NCI-H1436 treated with DMSO at 0.1 percent for 48 hours (cell line): ENCODE measurements around the gene OR51G1.
"Not testable (repeated sequence)": the region's sequence is repeated elsewhere in the genome, so short reads cannot be mapped to it uniquely, and the experiment has no call there.

Source experiments
- DNase-seq: peaks from one replicate; lab custom pipeline; 2025; lab: John Stamatoyannopoulos, UW

The OR51G1 gene, protein sequence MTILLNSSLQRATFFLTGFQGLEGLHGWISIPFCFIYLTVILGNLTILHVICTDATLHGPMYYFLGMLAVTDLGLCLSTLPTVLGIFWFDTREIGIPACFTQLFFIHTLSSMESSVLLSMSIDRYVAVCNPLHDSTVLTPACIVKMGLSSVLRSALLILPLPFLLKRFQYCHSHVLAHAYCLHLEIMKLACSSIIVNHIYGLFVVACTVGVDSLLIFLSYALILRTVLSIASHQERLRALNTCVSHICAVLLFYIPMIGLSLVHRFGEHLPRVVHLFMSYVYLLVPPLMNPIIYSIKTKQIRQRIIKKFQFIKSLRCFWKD

DNA sequence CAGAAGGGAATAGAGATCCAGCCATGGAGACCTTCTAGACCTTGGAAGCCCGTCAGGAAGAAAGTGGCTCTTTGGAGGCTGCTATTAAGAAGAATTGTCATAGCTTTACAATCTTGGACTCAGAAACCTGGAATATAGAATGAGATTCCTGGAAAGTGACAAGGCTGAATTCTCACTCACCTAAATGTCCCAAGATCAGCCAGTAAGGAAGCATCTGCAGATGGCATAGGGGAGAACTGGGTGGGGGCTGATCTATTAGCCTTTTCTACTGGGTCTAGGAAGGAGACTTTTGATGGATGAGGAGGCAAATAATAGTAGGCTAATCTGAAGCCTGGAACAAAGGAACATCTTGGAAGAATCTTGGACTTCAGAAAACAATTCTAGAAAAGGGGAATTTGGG is at the start of gene OR51G1:
TSS of gene OR51G1 (minus strand) at position 101 of the 400 bp plus-strand sequence. CDS start at position 101, 0 bp downstream.
- DNase-seq, result no peak

DNA sequence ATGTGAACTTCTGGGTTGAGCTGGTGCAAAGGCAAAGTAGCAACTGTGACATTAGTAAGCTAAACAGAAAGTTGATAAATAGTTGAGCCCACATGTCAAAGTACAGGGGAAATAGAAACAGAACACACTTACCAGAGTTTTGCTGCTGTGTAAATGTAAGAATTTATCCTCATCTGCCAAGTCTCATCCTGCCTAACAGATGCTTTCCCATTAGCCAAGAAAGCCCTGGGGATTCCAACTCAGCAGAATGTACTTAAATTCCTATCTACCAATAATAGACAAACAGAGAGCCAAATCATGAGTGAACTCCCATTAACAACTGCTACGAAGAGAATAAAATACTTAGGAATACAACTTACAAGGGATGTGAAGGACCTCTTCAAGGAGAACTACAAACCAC is 38.7 kb upstream of the OR51G1 start:
- DNase-seq, result no peak

DNA sequence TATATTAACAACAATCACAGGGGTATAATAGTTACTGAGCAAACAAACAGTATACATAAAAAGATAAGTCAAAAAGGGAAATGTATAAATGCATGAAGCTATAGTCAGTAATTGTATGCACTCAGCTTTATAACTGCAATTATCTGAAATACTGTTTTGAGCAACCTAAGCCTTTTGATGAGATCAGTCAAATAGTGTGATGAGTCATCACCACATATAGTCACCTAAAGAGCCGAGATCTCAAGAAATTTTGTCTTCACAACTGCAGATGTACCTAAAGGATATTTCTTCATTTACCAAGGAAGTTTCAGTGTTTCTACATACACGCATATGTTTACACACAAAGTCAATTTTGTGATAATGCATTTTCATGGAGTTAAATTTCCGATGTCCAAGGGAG is 36.7 kb upstream of the OR51G1 start:
- DNase-seq, result no peak

DNA sequence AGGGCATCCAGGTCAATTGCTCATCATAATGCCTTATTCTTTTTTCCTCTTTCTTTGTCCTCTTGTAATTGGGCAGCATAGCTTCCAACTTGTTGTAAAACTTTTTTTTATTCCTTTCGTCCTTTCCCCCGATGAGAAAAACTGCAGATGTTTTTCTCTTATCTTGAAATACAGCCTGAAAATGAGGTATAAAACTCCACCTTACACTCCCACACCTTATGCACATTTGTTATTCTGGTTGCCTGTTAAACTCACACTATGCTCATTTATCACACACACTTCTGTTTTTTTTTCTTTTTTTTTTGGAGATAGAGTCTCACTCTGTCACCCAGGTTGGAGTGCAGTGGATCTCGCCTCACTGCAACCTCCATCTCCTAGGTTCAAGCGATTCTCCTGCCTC is 33.3 kb upstream of the OR51G1 start:
- DNase-seq, result no peak

DNA sequence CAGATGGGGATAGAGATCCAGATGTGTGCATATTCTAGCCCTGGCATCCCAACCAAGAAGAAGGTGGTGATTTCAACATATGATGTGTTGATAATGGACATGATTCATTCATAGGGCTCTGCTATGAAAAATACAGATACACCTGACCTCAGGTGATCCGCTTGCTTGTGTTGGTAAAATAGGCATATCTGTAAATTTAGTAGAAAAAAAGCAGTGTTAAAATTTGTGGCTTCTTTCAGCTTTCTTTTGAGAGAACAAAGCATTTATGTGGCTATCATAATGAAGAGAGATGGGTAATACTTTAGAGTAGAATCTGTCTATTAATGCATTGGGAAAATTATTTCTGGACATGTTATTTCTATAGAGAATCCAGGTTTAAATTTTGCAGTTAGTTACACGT is 31.5 kb upstream of the OR51G1 start, which contains the start of gene OR51A2:
TSS of gene OR51A2 (minus strand) at position 101 of the 400 bp plus-strand sequence. CDS start at position 101, 0 bp downstream.
- not testable (repeated sequence) for DNase-seq

DNA sequence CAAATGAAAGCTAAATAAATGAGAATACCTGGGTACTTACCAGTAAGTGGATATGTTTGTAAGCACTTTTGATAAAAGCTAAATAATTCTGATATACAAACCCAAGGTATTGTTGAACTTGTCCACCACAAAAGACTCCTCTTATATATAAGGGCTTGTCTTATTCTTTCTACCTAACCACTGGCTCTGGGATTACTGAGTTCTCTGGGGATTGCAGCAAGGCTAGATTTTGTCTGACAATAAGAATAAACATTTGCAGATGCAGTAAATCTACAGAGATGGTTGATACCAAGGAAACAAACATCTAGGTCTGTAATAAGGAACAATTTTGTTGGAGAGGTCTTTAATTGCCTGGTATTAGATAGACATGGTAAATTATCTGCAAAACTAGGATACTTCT is 23.4 kb upstream of the OR51G1 start, which contains the start of gene OR51A4:
TSS of gene OR51A4 (minus strand) at position 101 of the 400 bp plus-strand sequence. CDS start 505 bp downstream, outside the sequence.
- no peak for DNase-seq

DNA sequence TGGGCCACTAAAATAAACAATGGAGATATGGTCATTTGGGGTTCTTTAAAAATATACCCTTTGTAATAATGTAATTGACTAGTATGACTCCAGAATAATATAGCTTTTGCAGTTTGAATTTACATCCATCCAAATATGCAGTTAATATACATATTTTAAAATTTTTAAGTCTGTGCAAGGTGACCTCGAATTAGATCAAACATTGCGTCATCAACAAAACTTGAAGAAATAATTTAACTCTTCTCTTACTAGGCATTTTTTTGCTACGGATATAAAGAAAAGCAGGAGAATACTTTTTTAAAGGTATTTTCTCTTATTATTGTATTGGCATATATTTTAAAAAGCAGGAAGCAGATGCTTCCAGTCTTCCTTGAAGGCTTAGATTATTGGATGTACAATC is 12.6 kb upstream of the OR51G1 start:
- DNase-seq, result no peak

DNA sequence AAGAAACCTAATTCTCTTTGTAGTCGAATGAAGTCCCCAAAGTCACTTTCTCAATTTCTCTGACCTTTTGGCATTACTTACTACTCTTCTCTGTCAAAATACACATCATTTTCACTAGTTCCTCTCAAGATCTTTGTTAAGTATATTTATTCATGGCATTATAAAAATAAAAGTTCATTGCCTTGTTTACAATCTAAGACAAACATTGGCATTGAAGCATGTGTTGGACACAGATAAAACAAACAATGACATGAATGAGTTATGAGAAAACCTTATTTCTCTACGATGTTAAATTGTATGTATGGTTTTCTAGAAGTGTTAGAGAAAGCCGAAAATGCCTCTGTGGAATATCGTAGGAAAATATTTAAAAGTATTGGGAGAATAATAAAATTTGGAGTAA is 8.6 kb upstream of the OR51G1 start:
- no peak for DNase-seq

DNA sequence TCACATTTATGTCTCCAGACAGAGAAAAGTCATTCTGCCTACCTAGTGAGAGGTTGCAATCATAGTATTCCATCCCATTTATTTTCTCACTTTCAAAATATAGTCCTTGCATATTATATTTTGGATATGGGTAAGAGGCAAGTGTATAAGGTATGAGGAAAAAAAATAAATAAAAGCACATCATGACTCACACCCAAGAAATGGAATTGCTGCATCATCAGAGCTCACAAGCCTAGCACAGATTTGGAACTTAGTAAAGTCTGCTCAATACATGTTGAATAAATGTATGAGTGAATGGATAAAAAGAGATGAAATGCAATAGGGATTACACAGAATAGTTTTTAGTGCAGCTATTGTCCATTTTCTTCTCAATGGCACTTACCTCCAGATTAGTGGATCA is 2.5 kb upstream of the OR51G1 start:
- DNase-seq, result no peak

DNA sequence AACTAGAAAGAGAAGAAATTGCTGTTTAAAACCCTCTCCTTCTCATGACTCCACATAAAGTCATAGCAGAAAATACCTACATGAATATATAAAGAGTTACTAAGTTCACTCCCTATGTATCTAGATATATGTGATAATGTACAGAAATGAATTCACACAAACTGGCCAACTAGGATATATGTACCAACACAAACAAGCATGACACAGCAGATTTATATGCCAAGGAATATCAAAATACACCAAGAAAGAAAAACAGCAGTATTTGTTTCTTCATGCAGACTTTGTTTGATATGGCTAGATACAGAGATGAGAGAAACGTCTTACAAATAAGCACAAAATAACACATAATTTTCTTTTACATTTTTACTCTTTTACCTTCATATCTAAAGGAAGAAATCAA is 1.8 kb downstream of the OR51G1 start:
- DNase-seq, result no peak

DNA sequence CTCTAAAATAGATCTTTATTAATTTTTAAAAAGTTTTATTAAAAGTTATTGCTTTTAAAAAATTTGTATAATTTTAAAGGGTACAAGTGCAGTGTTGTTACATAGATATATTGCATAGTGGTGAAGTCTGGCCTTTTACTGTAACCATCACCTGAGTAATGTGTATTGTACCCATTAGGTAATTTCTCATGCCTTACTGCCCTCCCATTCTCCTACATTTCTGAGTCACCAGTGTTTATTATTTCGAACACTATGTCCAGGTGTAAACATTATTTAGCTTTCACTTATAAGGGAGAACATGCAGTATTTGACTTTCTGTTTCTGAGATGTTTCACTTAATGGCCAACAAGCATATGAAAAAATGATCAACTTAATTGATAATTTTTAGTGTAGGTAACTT is 2.3 kb downstream of the OR51G1 start:
- no peak for DNase-seq

DNA sequence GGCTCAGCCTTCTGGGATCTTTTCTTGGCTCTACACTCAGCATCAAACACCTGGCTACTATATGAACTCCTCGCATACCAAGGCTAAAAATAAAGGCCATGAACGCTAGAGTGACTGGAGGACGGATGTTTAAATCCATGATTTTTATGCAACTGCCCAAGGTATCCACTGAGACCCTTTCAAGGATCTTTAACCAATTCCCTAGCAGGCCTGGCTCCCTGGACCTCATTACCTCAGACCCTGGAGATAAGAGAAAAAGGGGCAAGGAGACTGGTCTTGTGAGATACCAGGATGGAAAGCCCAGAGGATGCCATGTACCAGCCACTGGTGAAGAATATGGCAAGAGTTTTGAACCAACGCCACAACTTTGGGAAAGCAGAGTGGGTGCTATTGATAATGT is 4.9 kb downstream of the OR51G1 start, which contains the start of gene OR51G2:
TSS of gene OR51G2 (minus strand) at position 101 of the 400 bp plus-strand sequence. CDS start 3,687 bp downstream, outside the sequence.
- no peak for DNase-seq

DNA sequence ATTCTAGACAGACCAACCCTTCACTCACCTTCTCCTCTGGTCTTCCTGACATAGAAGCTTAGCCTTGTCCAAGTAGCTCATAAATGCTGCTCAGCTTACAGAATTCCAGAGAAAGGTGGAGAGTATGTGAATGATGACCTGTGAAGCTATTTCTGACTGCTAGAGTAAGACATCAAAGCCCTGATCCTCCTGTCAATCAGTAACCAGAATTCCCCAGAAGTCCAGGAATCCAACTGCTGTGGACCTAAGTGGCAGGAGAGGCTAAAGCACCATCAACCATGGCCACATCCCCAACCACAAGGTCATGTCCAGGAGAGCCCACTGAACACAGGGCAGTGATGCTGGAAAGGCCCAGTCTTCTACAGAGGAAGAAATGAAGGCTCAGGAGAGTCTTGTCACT is 7.6 kb downstream of the OR51G1 start:
- DNase-seq, result no peak

DNA sequence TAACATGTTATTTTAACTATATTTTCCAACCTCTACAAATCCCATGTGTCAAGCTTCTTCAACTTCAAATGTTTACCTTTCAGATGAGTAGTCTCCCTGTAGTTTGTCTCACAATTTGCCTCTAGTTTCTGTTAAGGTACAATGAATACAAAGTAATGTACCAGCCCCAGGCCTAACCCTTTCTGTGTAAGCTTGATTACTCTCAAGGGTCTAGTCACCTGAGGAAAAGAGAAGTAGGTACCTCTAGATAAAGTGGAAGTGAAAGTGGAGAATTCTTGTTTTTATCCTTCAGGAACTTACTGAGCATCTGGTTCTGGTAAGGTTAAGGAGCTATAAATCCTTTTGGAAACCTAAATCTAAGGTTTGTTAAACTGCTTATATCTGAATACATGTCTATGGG is 20.7 kb downstream of the OR51G1 start, which contains the start of gene OR51A7:
TSS of gene OR51A7 (plus strand) at position 300 of the 400 bp plus-strand sequence. CDS start 3,587 bp downstream, outside the sequence.
- no peak for DNase-seq

DNA sequence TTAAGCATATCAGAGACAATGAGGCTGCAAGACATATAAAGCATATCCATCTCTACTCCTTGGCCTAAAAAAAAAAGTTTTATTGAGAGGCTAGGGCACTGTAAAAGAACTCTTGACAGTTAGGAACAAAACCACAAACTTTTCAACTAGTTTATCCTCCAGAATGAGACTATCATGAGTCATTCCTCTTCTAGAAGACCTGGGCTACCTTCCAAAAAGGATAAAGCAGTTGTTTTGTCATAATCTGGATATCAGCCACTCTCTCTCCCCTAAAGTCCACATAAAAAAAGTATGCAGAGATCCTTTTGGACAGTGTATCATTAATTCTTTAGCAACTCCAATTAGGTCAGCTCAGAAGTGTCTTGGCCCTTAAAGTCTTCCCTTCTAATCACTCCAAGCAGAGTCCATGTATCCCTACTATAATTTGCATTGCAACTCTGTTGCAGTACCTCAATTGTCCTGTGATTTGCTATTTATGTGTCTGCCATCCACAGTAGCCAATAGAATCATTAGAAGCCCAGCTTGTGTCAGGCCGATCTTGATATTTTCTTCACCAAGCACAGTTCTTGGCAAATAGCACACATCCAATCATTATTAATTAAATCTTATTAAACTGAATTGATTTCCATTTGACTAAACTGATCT is 32.0 kb downstream of the OR51G1 start:
- no peak for DNase-seq

DNA sequence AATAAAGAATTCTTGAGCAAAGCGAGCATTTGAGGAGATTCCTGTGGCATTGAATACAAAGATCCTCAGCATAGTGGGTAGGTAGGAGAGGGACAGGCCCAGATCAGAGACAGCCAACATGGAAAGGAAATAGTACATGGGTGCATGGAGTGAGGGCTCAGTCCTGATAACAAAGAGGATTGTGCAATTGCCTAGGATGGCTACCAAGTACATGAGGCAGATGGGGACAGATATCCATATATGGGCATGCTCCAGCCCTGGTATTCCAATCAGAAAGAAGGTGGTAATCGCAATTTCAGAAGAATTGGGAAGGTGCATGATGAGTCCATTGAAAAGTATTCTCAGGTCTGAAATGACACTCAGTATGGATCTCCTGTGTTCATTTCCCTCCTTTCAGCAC is 33.9 kb downstream of the OR51G1 start:
- no peak for DNase-seq

DNA sequence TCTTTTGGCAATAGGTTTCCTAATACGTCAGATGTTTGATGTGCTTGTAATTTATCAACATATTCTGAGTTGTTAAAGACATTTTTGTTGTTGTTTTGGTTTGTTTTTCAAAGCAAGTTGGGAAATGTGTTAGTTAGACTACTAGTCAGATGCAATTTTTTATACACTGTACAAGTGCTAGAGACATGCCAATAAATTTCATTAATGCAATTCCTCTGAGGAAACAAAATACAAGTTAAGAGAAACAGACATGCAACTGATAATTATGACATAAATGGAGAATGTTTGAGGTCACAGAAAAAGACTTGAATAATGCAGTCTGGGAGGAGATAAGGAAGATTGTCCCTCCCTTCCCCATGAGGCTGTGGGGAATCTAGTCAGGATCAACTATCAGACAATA is 36.5 kb downstream of the OR51G1 start:
- no peak for DNase-seq

DNA sequence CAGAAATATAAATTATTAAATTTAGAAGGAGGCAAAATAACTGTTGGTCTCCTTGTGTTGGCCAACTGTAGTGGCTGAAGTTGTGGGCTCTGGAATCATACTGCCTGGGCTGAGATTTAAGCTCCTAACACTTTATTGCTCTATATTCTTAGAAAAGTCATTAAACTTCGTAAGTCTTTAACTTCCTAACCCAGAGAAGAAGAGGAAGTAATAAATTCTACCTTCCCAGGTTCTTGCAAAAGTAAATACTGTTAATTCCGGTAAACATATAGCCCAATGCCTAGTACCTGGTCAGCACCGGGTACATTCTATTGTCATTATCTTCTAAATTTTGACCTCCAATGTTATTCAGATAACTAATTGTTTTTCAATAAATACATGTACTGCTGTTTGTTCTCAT is 38.0 kb downstream of the OR51G1 start:
- no peak for DNase-seq

DNA sequence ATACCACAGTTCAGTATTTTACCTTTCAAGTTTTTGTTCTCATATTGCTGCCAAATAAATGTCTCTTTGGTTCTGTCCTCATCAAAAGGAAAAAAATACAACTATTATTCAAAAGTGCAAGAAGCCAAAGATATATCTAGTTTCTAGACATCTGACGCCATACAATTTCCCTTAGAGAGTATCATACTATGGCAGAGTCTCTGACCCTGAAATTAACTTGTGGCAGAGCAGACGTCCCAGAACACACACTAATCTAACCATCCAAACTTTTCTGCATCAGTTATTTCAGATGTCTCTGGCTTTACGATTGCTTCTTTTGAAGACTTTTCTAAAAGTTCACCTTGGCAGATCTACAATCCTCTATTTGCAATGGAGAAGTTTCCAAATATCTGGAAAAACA is 39.8 kb downstream of the OR51G1 start:
- no peak for DNase-seq

DNA sequence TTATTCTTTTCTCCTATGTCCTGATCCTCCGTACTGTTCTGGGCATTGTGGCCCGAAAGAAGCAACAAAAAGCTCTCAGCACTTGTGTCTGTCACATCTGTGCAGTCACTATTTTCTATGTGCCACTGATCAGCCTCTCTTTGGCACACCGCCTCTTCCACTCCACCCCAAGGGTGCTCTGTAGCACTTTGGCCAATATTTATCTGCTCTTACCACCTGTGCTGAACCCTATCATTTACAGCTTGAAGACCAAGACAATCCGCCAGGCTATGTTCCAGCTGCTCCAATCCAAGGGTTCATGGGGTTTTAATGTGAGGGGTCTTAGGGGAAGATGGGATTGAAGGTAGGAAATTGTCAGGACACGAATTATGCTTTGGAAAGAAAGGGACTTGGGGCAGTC is 41.6 kb downstream of the OR51G1 start:
- no peak for DNase-seq

DNA sequence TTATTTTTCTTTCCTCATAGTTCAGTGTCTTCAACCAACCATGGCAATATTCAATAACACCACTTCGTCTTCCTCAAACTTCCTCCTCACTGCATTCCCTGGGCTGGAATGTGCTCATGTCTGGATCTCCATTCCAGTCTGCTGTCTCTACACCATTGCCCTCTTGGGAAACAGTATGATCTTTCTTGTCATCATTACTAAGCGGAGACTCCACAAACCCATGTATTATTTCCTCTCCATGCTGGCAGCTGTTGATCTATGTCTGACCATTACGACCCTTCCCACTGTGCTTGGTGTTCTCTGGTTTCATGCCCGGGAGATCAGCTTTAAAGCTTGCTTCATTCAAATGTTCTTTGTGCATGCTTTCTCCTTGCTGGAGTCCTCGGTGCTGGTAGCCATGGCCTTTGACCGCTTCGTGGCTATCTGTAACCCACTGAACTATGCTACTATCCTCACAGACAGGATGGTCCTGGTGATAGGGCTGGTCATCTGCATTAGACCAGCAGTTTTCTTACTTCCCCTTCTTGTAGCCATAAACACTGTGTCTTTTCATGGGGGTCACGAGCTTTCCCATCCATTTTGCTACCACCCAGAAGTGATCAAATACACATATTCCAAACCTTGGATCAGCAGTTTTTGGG is 42.2 kb downstream of the OR51G1 start, which contains the start of gene OR51T1:
TSS of gene OR51T1 (plus strand) at position 41 of the 641 bp plus-strand sequence. CDS start at position 41, 0 bp downstream.
- DNase-seq, result no peak

DNA sequence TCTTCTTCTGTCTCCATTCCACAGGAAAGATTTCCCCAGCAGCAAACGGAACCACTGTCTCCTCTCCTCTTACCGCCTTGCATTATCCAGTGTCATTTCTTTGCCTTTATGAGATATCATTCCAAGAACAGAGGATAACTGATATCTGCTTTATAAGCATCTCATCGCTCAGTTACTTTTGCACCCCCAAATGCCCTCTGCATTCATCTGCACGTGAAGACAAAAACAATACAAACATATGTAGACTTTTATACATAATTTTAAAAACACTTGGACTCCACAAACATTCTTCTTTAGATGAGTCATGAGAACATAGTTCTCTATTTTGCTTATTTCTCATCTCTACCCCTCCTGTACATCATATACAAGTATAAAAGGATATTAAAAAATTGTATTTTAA is 43.0 kb downstream of the OR51G1 start:
- no peak for DNase-seq
